ENCODE results near the gene BAIAP2L2. TPM values are rescaled to one million over a fixed set of nuclear protein-coding genes. Genes with fewer than 3 reads are reported as not detected.

BAIAP2L2 gene
- total RNA-seq, 2 donors from 2014 or later = 59.1 to 76.6 TPM

- intact Hi-C loops (cut with DNase I) = no loop called here
- H3K4me3 ChIP-seq = no peak overlapping the region
- DNase-seq = no peak
These were observed 16.6 kb upstream of the BAIAP2L2 start for GRCh38 chr22:38126928-38127668.

DNA sequence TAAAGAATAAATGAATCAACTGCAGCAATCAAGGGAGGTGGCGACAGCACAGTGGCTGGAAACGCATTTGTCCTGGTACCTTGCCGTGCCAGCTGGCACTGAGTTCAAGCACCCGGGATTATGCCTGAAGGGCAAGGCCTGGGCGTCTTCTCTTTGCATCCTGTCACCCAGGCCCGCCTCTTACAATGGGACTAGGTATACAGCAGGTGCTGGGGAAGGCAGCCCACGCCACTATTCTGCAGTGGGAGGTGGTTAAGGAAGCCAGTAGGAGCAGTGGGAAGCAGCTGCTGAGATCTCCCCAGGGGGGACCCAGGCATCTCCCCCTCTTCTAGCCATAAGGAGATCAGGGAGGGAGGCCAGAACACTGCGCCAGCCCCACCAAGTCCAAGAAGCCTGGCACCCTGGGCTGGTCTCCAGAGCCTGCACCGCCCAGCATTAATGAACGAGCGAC, 15.3 kb upstream of the BAIAP2L2 start:
- TF ChIP-seq CTCF (IDR thresholded peaks at IDR 0.05) = no peak
- H3K4me1 ChIP-seq = no peaks in the 10 kb centered on the region
- no peak overlapping the region for H3K27ac ChIP-seq
- no peak for DNase-seq
- intact Hi-C loops (cut with DNase I) = no loop called here
- no peaks in the 10 kb centered on the region for H3K36me3 ChIP-seq
- no peak overlapping the region for H3K9ac ChIP-seq (ENCODE audit: low read depth in 2 of 2, low read length in 2 of 2)
- H3K9me3 ChIP-seq = no peaks in the 10 kb centered on the region
- H3K27me3 ChIP-seq = no peaks in the 10 kb centered on the region
- H3K4me3 ChIP-seq = no peak overlapping the region

More at GRCh38 chr22:38126928-38127668, 16.6 kb upstream of the BAIAP2L2 start:
- Histone ChIP-seq H3K4me1 (no peaks in the 10 kb centered on the region), H3K9me3 (no peaks in the 10 kb centered on the region), H3K9ac (ENCODE audit: low read depth in 2 of 2, low read length in 2 of 2) (no peak overlapping the region), H3K27me3 (no peaks in the 10 kb centered on the region), H3K36me3 (no peaks in the 10 kb centered on the region), H3K27ac (no peak overlapping the region)
- no peak for TF ChIP-seq CTCF (IDR thresholded peaks at IDR 0.05)

DNA sequence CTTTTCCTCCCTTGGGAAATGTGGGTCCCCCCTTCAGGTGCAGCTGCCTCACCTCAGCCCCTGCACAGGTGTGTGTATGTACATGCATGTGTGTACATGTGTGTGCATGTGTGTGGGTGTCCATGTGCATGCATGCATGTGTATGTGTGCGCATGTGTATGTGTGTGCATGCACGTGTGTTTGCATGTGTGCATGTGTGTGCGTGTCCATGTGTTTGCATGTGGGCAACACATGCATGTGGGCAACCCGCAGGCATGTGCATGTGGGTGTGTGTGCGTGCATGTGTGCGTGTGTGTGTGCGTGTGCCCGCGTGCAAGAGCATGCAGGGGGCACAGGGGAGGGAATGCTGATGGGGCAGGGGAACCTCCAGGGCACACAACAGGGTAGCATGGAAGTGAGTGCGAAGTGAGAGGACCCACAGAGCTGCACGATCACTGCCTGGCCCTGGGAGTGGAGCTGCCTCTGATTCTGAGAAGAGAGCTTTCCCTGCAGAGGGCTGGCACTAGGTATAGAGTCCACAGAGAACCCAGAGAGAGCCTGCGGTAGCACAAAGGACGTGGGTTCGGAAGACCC, 14.6 kb upstream of the BAIAP2L2 start:
- intact Hi-C loops (cut with DNase I) = no loop called here
- Histone ChIP-seq H3K27me3 (no peaks in the 10 kb centered on the region), H3K4me3 (no peak overlapping the region), H3K4me1 (peaks cover 4% of the 10 kb centered on the region), H3K9ac (ENCODE audit: low read depth in 2 of 2, low read length in 2 of 2) (no peak overlapping the region), H3K9me3 (no peaks in the 10 kb centered on the region), H3K36me3 (no peaks in the 10 kb centered on the region), H3K27ac (no peak overlapping the region)
- no peak for DNase-seq
- no peak for TF ChIP-seq CTCF (IDR thresholded peaks at IDR 0.05)

- Histone ChIP-seq H3K9ac (ENCODE audit: low read depth in 2 of 2, low read length in 2 of 2) (no peak overlapping the region), H3K27ac (no peak overlapping the region), H3K27me3 (no peaks in the 10 kb centered on the region), H3K4me3 (no peak overlapping the region), H3K36me3 (no peaks in the 10 kb centered on the region), H3K4me1 (peaks cover 7% of the 10 kb centered on the region), H3K9me3 (no peaks in the 10 kb centered on the region)
- TF ChIP-seq CTCF (IDR thresholded peaks at IDR 0.05) = no peak
- DNase-seq = no peak
- intact Hi-C loops (cut with DNase I) = no loop called here
These were observed 13.9 kb upstream of the BAIAP2L2 start for GRCh38 chr22:38124236-38124974.

- Histone ChIP-seq H3K36me3 (no peaks in the 10 kb centered on the region), H3K9ac (ENCODE audit: low read depth in 2 of 2, low read length in 2 of 2) (no peak overlapping the region), H3K9me3 (no peaks in the 10 kb centered on the region), H3K27ac (no peak overlapping the region), H3K4me1 (peaks cover 7% of the 10 kb centered on the region), H3K27me3 (no peaks in the 10 kb centered on the region), H3K4me3 (no peak overlapping the region)
- DNase-seq = no peak
- intact Hi-C loops (cut with DNase I) = no loop called here
- no peak for TF ChIP-seq CTCF (IDR thresholded peaks at IDR 0.05)
These were observed 12.1 kb upstream of the BAIAP2L2 start for GRCh38 chr22:38122616-38123015.

Measured in colonic mucosa (tissue), 4 donors.